Stimulated activated CD4-positive, alpha-beta T cell treated with anti-CD3 and anti-CD28 coated beads, Interleukin-1b, Interleukin-23, amount 100 ng/mL, for 1 hour (primary cell): ENCODE data around the gene MARK2.

ENCODE experiments used
- DNase-seq, 2 donors: peaks; one replicate each; pipeline ENCODE4 v3.0.0-alpha.2; 2020; ENCODE audit warnings: low read depth in 2 of 2

MARK2 gene

DNA sequence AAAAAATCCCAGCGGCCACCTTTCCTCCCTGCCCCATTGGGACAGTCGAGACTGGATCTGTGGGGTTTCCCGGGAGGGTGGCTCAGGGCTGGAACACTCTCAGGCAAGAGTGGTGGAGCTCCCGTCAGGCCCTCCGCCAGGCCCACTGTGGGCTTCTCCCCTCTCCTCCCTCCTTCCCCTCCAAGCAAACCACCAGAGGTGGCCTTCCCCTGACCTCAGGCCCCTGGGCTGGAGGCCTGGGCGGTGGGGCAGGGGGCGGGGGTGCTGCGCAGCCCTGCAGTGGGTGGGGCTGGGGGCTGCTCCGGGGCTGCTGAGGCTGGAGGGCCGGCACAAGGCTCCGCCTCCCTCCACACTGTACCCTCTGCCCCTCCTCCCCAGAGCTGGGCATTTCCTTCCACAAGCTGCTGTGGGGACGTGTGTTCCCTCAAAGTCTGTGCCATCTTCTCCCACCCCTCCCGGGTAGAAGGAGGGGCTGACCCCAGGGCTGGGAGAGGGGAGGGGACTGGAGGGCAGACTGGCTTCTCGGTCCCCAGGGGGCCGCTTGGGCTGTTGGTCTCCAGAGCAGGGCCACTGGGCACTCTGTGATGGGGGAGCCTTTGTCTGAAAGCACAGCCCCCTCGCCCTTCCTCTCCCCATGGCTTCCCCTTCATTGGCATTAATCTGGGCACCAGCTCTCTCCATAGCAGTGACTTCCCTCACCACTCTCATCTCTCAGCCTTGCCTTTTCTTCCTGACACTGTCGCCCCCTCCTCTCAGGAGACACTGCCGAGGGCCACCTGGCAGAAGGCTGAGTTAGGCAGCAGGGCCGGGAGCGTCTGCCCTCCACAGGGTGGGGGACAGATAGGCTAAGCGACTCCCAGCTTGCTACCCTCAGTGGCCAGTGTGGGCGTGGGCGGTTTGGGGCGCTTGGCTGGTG lies 70.9 kb downstream of the MARK2 start:
- DNase-seq: no peak

DNA sequence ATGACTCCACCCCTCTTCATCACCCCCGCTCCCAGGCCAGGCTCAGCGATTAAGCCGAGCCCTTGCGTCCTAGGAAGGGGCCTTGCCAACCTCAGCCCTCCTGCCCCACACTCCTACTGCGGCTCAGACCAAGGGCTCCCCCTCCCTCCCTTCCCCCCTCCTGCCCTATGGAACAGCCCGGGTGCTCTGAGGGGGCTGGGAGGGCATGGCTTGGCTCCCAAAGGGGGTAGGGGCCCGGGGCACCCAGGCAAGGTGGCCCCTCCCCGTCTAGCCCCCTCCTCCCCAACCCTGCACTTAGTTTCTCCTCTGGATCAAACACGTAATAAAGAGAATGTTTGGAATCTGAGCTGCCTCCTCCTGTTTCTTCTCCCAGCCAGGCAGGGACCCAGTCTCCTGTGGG lies 71.8 kb downstream of the MARK2 start:
- no peak for DNase-seq

DNA sequence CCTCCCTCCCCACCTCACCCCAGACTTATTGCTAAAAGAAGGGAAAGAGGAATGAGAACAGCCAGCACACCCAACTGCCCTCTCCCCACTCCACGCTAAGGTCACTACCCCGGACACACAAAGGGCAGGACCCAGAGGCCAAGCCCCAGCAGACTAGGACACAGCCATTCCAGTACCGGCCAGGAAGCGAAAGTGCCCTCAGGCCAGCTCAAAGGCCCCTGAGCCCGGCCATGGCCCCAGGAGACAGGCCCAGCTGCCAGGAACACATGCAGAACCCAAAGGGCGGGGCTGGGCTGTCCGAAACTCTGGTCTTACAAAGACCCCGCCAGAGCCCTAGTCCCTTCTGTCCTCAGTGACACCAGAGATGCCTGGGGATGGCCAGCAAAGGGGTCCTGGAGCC lies 72.5 kb downstream of the MARK2 start:
- DNase-seq: no peak

DNA sequence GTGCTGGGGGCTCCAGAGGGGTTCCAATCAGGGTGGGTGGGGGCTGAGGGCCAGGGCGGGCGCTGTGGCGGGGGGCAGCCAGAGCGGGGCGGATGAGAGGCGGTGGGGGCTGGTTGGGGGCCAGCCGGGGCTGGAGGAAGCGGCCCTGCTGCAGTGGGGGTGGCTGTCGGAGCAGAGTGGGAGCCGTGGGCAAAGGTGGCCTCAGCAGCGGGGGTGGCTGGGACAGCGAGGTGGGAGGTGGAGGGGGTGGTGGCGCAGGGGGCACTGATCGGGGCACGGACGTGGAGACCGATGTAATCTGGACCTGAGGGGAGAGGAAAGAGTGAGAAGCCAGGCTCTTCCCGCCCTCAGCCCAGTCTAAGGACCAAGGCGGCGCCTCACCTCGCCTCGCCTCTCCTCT lies 73.0 kb downstream of the MARK2 start:
- DNase-seq: no peak

DNA sequence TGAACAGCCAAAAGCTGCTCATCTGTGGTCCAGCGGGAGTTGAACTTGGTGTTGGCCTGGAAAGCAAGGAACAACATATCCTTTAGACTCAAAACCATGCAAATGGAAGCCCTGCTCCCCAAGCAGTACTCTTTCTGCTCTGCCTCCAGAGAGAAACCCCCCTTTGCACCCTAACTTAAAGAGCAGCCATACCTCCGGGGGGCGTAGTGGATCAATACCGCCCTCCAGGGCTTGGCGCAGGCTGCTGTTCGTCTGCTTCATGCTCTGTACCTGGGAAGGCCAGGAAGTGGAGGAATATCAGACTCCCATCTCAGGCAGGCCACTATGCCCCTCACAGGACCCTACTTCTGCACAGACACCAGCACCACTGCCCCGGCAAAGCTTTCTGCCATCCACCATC lies 73.8 kb downstream of the MARK2 start:
- DNase-seq: no peak

DNA sequence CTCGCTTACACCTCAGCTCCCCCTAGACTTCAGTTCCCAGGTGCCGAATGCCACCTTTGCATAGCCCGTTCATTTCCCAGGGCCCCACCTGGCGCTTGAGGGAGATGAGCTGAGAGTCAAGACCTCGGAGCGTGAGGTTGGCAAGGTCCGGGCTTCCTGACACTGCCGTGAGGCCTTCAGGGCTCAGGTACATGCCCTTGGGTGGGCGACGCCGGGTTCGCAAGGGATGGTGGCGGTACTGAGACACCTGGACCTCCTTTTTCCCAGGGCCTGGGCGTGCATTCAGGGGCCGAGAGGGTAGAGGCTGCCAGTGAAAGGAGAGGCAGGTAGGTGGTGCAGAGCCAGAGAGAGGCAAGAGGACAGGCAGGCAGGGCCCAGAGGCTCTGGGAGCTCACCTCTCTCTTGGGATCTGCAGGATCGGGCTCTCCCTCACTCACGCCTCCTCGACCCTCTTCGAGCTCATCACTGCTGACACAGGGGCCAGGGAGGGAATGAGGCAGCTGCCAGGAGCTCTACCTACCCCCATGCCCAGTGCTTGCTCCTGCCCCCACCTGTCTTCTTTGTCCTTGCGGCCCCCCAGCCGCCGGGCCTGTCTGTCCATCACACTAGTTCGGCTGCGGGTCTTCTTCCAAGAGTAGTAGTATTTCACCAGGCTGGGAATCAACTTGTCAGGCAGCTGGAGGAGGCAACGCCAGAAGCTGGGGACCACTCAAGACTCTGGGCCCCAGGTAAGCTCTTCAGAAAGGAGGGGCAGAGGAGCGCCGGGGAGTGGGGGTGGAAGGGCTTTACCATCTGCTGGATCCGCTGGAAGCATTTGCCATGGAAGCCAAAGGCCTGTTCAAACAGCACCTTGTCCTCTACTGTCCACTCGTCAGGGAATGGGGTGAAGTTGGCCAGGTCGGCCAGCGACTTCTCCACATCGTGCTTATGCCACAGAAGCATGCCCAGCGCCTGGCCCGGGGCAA lies 75.2 kb downstream of the MARK2 start:
- no peak for DNase-seq

DNA sequence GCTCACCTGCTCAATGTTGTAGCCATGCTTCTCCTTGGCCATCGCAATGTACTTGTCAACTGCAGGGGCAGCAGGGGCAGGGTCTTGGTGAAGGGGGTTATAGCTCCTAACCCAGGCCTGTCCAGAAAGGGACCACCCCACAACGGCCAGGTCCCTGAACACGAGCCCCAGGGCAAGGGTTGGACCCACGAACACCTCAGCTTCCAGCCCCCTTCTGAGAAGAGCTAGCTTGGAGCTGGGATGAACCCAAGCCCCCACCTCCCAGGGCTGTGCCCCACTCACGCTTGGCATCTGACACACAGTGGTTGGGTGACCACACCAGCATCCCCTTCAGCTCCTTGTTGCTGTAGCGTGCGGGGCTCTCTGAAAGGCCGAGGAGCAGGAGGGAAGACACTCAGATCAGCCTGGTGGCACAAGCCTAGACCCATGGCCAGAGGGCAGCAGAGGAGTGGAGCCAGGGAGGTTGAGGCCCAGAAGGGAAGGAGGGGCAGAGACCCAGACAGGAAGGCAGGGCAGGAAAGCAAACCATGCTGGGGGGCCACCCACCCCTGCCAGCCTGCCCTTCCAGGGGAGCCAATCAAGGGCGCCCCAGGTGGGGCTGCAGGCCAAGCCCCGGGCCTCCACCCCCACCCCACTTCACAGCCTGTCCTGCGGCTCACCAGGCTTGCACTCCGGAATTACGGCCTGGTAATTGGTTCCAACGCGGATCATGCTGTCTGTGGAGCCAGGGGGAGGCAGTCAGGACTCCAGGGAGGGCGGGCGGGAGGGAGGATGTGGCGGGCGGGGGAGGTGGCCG lies 76.2 kb downstream of the MARK2 start:
- no peak for DNase-seq

DNA sequence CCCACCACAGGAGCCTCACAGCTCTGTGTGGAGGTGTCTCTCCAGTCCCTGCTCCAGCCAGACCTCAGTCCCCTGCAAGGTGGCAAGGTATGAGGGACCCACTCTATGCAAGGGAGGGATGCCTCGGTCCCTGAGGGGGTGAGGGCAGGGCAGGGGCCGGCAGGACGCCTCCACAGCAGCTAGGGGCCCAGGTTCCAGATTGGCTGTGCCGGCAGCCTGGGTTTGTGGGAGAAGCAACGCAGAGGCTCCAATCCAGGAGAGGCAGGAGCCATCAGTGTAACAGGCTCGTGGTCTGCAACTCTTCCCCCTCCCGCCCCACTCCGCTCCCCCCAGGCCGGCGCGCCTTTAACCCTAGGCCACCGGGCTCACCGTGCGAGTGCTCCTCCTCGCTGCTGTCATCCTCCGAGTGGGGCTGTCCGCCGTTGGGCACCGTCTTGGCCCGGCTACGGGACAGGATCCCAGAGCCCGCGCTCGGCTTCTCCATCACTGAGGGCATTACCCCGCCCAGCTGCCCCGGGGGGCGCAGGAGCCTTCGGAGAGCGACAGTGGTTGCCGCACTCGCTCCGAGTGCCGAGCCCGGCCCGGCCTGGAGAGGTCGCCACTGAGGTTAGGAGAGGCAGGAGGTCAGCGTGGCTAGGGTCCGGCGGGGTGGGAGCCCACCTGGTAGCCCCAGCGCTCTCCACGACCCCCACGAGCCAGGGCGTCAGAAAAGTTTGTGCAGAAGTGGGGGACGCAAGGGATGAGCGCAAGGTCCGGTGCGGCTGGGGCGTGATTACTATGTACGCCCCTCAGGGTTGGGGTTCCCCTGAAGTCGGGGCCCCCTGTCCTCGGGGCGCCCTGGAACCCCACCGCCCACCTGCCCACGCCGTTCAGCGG lies 77.3 kb downstream of the MARK2 start:
- no peak for DNase-seq

DNA sequence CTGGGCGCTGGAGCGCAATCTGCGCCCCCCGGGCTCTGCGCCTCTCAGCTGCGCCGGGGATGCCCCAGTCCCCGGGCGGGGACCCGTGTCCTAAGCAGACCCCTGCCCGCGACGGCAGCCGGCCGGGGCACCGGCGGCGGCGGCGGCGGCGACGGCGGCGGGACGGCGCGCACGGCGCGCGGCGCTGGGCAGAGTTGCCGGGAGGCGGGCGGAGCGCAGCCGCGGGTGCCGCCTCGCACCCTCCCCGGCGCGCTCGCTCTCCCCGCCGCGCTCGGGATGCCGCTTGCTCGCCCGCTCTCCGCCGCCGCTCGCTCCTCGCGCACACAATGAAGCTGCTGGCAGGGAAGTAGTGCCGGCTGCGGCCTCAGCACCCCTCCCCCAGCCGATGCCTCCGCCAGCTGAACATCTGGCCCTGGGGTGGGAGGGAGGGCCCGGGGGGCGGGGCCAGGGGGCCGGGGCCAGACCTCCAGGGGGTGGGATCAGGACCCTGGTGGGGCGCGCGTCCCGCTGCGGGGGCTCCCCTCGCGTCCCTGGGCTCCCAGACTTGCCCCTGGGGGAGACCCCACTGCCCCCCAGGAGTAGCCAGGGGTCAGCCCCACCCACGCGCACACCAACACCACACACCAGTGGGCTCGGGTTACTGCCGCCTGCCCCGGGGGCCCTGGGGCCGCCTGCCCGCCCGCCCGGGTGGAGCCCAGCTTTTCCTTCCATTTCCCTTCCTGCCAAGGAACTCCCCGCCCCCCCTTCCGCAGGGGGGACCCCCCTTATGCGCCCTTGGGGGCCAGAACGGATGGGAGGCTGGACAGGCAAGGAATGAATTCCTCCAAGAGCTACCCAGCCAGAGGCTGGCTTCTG lies 78.2 kb downstream of the MARK2 start, which contains the start of gene RCOR2:
Gene RCOR2 (minus strand): TSS at position 328 of the 855 bp plus-strand sequence. CDS start 708 bp downstream, outside the sequence.
- peak; percentile 28 to 37 for DNase-seq

DNA sequence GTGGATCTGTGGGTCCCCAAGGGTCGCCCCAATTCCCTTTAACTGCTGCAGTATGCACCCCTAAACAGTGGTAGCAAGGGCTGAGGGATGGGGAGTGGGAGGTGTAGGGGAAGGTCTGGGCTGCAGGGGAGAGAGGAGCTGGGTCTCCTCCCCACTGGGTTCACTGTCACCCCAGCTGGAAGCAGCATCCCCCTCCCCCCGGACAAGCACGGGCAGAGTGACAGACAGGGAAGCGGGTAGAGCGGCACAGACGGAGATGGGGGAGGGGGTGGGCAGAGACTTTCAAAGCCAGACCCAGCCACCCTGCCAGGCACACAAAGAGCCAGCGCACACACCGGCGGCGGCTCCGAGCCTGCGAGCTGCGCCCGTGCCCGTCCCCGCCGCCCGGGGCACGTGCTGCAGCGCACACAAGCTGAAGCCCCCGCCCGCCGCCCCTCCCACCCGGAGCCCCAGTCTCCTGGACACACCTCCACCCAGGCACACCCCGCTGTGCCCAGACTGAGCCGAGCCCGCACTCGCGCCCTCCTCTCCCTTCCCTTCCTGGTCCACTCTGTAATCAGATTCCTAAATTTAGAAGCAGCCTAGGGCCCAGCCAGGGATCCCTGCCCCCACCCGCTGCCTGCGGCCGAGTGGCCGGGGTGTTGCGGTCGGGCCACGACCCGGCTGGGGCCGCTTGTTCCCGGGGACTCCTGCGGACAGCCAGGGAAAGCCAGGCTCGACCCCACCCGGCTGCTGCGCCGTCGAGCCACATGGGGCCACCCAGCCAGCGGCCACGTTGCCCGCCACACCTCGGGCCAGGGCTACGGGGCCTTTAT lies 79.0 kb downstream of the MARK2 start:
- DNase-seq: no peak

DNA sequence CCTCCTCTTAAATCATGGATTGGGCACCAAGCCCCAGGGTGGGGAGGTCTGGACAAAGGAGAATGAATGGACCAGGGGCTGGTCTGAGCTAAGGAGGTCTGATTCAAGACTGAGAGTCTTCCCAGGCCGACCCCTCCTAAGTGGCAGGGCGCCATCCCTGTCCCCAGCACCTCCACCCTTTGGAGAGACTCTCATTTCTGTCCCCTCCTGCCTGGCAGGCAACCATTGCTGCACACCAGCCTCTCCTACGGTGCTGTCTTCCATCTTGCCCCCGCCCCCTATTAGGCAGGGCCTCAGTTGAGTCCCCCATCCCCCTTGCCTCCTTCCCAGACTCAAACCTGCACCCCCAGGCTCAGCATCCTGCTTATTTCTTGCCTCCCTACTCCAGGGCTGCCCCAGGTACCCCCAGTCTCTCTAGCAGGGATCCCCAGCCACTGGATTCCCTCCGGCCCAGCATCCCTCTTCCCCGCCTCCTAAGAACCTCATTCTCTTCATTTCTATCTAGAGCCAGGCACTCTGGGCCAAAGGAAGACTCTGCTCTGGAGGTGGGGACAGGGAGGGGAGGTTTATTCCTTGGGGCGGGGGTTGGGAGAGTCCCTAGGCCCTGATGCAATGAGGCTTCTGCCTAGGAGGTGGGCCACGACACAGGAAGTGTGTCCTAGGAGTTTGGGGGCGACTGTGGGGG lies 79.7 kb downstream of the MARK2 start:
- DNase-seq: no peak

DNA sequence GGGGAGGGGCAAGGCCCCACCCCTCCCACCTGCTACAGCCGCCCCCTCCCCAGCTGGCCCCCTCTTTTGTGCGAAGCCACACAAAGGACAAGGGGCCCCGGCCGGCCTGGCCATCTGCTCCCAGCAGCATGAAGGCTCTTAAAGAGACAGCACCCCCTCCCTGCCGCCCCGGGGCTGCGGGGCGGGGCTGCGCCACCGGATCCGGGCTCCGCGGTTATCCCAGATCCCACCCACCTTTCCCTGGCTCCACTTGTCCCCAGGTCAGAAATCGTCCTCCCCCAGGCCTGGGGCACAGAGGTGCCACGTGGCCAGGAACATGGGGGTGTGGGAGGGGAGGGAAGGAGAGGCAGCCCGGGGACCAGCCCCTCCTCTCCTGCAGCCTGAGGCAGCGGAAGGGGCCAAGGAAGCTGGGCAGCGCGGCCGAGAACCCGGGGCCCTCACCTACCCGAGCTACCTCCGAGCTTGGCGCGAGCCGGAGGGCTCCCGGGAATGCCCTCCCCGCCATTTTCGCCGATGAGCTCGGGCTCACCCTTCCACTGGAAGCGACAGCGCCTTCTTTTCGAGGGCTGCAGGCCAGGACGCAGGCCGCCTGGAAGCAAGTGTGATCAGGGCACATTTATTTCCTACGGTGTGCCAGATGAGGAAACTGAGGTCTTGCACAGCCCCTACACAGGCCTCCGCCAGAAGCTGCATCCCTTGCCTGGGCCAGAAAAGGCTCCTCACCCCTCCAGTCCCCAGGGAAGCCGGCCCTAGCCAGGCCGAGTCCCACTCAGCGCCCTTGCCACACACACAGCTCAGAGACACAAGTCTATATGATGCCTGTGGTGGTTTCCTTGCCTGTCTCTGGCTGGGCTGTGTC lies 80.6 kb downstream of the MARK2 start:
- no peak for DNase-seq

DNA sequence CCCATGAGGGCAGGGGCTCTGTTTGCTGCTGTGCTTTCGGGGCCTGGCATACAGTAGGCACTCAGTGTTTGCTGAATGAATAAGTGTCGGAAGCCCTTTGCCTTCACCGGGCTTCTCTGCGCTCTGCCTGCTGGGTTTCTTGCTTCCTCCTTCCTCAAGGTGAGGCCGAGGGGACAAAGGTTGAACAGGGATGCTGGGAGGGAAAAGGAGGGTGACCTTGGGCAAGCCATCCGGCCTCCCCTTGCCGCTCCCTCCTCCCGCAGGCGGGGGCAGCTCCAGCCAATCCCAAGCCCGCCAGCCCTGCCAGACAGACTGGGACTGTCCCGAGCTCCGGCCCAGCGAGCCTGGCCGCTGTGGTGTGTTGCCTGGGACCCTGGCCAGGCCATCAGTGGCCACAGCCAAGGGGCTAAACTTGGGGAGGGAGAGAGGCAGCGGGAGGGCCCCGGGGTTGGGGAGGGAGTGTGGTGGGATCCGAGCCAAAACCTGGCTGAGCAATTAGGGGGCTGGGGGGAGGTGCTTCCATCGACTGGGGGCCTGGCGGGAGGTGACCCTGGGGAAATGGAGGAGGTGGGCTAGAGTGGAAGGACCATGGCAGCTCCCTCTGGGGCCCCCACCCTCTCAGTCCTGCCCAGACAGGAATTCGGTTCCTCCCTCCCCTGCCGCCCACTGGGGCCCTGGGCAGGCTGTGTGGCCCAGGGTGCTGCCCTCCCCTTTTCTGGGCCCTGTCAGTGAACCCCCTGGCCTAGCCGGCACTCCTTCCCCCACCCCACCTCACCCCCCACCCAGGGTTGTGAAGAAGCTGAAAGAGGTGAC lies 81.4 kb downstream of the MARK2 start:
- DNase-seq: no peak

DNA sequence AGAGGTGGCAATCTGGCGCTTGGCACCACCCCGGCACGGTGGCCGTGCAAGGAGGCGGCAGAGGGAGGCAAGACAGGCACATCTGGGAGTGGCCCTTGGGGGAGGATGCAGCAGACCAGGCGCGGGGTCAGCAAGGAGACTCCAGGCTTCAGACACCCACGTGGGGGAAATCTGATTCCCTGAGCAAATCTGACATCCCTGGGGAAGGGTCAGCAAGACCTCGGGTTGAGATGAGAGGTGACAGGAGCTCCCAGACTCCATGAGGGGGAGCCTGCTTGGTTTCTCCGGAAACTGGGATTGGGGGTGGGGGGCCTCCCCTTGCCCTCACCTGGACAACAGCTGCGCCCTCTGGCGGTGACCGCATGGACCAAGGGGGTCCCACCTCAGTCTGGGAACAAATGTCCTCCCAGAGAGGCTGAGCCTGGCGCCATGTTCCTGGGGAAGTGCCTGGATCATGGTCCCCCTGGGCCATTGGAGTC lies 82.1 kb downstream of the MARK2 start:
- no peak for DNase-seq

DNA sequence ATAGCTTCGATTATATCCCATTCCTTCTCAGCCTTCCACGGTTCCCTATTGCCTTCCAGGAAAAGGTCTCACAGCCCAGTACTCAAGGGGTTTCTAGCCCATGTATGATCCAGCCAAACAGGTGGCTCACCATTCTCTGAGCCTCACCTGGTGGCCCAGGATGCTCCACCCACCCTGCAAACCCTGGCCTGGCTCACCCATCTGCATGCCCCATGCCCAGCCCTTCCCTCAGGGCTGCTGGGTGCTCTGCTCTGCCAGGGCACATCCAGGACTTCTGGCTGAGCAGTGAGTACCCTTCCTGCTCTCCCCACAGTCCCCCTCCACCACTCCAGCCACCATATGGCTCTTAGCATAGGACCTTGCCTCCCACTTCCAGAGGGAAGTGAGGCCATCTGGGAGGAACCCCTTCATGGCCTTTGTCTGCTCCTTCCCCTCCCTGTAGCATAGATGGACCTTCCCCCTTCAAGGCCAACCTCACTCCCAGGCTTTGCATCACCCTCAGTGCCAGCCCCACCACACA lies 83.8 kb downstream of the MARK2 start:
- no peak for DNase-seq

DNA sequence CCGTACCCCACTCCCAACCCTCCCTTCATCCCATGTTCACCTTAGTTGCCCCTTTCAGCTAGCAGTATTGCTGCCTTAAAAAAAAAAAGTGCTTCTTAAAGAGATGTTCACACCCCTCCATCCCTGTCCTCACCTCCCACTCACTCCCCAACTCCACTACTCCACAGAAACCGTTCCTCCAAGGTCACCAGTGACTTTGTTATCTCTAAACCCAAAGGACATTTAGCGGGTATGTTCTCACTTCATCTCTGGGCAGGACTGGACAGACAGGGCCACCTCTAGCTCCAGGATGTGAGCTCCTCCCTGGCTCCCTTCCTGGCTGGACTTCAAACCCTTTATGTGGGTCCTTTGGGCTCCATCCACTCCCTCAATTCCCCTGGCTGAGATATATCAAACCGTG lies 84.4 kb downstream of the MARK2 start:
- DNase-seq: no peak
